Activated CD4-positive, alpha-beta T cell treated with anti-CD3 and anti-CD28 coated beads, Interleukin-2, amount 50 U/mL, for 48 hours (primary cell): ENCODE measurements around the gene KRTAP2-2.
"Not testable (repeated sequence)": the region's sequence is repeated elsewhere in the genome, so short reads cannot be mapped to it uniquely, and the experiment has no call there.

Experiments
- DNase-seq, 2 experiments: peaks; one replicate each; pipeline ENCODE4 v3.0.0-alpha.2; 2020

Gene KRTAP2-2

GRCh38 chr17:41055130-41055529, at the start of gene KRTAP2-2:
KRTAP2-2 (minus strand) TSS chr17:41055230; CDS start chr17:41055211, 19 bp downstream.
- DNase-seq, result not testable (repeated sequence)

- not testable (repeated sequence) for DNase-seq
Measured at GRCh38 chr17:41104386-41105038, 49.5 kb upstream of the KRTAP2-2 start.

GRCh38 chr17:41103896-41104295, 48.9 kb upstream of the KRTAP2-2 start:
- DNase-seq, result no peak

- DNase-seq, result no peak
Measured at GRCh38 chr17:41101586-41102259, 46.7 kb upstream of the KRTAP2-2 start, which contains the start of gene KRTAP4-16. KRTAP4-16 (minus strand) TSS chr17:41102209; CDS start chr17:41102209, 0 bp downstream.

- DNase-seq, result not testable (repeated sequence)
Measured at GRCh38 chr17:41099682-41100480, 44.9 kb upstream of the KRTAP2-2 start.

GRCh38 chr17:41098481-41098880, 43.5 kb upstream of the KRTAP2-2 start:
- no peak for DNase-seq

GRCh38 chr17:41098042-41098441, 43.0 kb upstream of the KRTAP2-2 start, which contains the start of gene KRTAP4-8:
KRTAP4-8 (minus strand) TSS chr17:41098142; CDS start chr17:41098084, 58 bp downstream.
- no peak for DNase-seq

GRCh38 chr17:41096055-41096454, 41.0 kb upstream of the KRTAP2-2 start:
- no peak for DNase-seq

GRCh38 chr17:41088760-41089352, 33.8 kb upstream of the KRTAP2-2 start:
- not testable (repeated sequence) for DNase-seq

- not testable (repeated sequence) for DNase-seq
Measured at GRCh38 chr17:41084100-41084856, 29.2 kb upstream of the KRTAP2-2 start, which contains the start of gene KRTAP4-7. KRTAP4-7 (plus strand) TSS chr17:41084150; CDS start chr17:41084207, 57 bp downstream.

GRCh38 chr17:41083427-41083826, 28.4 kb upstream of the KRTAP2-2 start:
- not testable (repeated sequence) for DNase-seq

- DNase-seq, result no peak
Measured at GRCh38 chr17:41082626-41083025, 27.6 kb upstream of the KRTAP2-2 start.

GRCh38 chr17:41076788-41077187, 21.8 kb upstream of the KRTAP2-2 start:
- DNase-seq, result no peak

GRCh38 chr17:41073676-41074075, 18.6 kb upstream of the KRTAP2-2 start:
- DNase-seq, result no peak

GRCh38 chr17:41071606-41072360, 16.8 kb upstream of the KRTAP2-2 start:
- DNase-seq, result no peak

GRCh38 chr17:41069031-41069430, 14.0 kb upstream of the KRTAP2-2 start:
- no peak for DNase-seq

GRCh38 chr17:41067281-41067680, 12.3 kb upstream of the KRTAP2-2 start:
- no peak for DNase-seq

- no peak for DNase-seq
Measured at GRCh38 chr17:41065829-41066624, 11.0 kb upstream of the KRTAP2-2 start, which contains the start of gene KRTAP2-4. KRTAP2-4 (minus strand) TSS chr17:41065879; CDS start chr17:41065845, 34 bp downstream.

- DNase-seq, result not testable (repeated sequence)
Measured at GRCh38 chr17:41065016-41065689, 10.1 kb upstream of the KRTAP2-2 start.

GRCh38 chr17:41064301-41064700, 9.3 kb upstream of the KRTAP2-2 start:
- no peak for DNase-seq
